Stimulated activated CD8-positive, alpha-beta memory T cell treated with anti-CD3 and anti-CD28 coated beads, Interleukin-7, amount 100 ng/mL, for 1 hour (primary cell): ENCODE measurements around the gene ESRRG.

Source experiments
- DNase-seq, 2 donors: peaks; one replicate each; pipeline ENCODE4 v3.0.0-alpha.2; 2020; ENCODE audit warnings: low read depth in 2 of 2

ESRRG gene

DNA sequence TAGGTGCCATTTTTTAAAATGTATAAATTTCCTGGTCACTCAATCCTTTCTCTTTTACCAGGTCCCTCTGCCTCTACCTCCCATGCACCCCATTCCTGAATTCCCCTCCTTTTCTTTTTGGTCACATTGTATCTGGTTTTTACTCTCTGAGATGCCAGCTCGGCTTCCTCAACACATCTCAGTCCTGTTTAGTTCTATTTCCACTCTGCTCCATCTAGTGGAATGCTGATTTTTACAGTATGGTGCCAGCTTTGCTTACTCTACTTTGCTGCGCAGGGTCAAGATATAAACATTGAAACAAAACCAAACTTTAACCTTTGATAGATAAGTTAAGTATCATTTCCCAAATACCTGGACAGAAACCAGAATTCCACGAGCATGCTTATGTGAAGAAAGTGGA, 96.0 kb downstream of the ESRRG start:
- no peak for DNase-seq

GRCh38 chr1:216626394-216627067, 96.7 kb downstream of the ESRRG start:
- DNase-seq: no peak

DNA sequence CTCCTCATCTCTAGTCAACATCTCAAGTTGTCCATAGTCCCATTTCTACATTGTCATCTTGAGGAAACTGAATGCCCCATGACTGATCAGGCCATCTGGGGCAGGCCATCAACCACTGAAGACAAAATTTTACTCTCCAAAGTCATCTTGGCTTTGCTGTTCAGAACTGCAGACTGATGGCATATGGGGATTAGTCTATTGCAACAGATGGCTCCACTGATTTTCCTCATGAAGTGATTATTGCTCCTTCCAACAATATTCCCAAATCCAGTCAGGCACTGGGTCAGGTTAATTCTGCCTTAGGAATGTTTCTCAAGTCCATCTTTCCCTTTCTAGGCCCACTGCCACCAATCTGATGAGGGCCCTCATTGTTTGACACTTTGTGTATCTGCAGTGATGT, 101.7 kb downstream of the ESRRG start:
- DNase-seq: no peak

- DNase-seq: no peak
Observed at GRCh38 chr1:216617081-216617875, 106.0 kb downstream of the ESRRG start.

GRCh38 chr1:216616425-216616824, 106.8 kb downstream of the ESRRG start:
- DNase-seq: no peak

GRCh38 chr1:216614011-216614934, 109.0 kb downstream of the ESRRG start:
- no peak for DNase-seq

DNA sequence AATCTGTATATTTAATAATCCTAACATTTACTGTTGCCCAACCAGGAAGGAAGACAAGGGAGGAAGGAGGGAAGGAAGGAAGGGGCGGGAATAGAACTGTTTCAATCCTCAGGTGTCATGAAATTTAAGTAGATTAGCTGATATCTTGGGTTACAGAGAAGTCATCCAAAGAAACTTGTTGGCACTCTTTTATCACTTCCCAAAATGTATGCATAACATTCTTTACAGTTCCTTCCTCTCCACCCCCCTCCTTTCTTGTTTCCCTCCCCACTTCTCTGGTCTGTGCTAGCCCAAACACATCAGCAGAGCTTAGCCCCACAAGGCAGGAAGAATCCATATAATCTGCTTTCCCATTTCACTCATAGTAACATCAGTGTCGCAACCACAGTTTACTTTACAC, 110.9 kb downstream of the ESRRG start:
- DNase-seq: no peak

- DNase-seq: no peak
Observed at GRCh38 chr1:216607067-216607697, 116.0 kb downstream of the ESRRG start.

- DNase-seq: no peak
Observed at GRCh38 chr1:216606047-216606637, 117.1 kb downstream of the ESRRG start.

DNA sequence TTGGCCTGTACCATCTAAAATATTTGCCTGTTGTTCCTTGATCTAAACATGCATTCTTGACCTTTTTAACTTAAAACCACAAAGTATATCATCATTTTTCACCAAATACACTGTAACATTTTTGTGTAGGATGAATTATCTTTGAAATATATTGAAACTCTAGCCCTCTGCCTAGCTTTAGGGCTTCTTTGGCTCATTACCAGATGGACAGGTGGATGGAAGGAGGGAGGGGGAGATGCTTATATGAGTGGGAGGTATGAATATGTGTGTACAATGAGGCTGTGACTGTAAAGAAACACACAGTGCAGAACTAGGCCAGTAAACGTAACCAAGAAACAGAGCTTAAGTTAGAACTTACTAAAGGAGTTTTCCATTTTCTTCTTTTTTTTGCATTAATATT, 118.5 kb downstream of the ESRRG start:
- no peak for DNase-seq

GRCh38 chr1:216600730-216601609, 122.3 kb downstream of the ESRRG start:
- no peak for DNase-seq

- DNase-seq: no peak
Observed at GRCh38 chr1:216599851-216600250, 123.4 kb downstream of the ESRRG start.

- DNase-seq: no peak
Observed at GRCh38 chr1:216598448-216598847, 124.8 kb downstream of the ESRRG start.

GRCh38 chr1:216596281-216596862, 126.9 kb downstream of the ESRRG start:
- DNase-seq: no peak

GRCh38 chr1:216587715-216588114, 135.5 kb downstream of the ESRRG start:
- no peak for DNase-seq

GRCh38 chr1:216582151-216582550, 141.1 kb downstream of the ESRRG start:
- DNase-seq: no peak

DNA sequence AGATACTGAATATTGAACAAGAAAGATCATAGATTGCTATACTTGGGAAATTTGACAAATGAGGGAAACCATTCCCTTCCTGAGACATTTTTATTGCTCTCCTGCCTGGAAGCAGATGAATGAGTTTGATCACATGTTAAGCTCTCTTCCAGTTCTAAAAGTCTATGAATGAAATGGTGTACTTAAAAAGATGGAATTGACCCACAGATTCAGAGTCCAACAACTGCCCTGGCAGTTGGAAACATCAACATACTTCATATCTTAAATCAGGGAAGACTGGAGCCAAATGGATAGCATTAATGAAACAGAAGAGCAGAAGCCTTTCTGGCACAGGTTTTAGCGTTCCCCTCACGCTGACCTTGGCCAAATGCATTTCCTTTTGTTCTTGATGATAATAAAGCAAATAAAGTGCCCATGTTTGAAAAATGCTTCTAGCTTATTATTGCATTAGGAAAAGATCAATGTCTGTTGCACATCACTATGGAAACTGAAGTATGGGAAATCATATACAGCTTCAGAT, 142.6 kb downstream of the ESRRG start:
- DNase-seq: no peak

- DNase-seq: no peak
Observed at GRCh38 chr1:216576234-216576937, 146.8 kb downstream of the ESRRG start.

DNA sequence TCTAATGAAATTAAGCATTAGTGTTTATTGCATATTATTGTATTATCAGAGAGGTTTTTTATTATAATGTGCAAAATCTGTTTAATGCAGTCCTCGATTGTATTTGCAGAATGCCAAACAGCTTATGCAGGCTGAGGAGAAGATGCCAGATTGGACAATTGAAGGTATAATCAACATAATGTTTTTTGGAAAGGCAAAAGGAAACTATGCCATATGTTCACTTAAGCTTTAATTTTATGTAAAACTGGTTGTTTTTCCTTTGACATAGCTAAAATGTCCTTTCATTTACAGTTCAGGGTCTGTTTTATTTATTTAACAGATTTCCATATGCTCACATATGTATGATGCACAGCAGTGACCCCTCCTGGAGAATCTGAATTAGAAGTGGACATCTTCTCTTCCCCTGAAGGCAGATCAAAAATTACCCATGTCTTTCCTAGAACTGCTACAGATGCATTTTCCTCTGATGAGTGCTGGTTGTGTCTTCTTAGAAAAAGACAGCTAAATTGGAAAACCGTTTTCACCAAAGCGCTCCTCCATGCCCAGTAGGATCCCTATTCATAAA, 156.5 kb downstream of the ESRRG start:
- no peak for DNase-seq
